Measurements from ENCODE around the gene SIX1.

DNA sequence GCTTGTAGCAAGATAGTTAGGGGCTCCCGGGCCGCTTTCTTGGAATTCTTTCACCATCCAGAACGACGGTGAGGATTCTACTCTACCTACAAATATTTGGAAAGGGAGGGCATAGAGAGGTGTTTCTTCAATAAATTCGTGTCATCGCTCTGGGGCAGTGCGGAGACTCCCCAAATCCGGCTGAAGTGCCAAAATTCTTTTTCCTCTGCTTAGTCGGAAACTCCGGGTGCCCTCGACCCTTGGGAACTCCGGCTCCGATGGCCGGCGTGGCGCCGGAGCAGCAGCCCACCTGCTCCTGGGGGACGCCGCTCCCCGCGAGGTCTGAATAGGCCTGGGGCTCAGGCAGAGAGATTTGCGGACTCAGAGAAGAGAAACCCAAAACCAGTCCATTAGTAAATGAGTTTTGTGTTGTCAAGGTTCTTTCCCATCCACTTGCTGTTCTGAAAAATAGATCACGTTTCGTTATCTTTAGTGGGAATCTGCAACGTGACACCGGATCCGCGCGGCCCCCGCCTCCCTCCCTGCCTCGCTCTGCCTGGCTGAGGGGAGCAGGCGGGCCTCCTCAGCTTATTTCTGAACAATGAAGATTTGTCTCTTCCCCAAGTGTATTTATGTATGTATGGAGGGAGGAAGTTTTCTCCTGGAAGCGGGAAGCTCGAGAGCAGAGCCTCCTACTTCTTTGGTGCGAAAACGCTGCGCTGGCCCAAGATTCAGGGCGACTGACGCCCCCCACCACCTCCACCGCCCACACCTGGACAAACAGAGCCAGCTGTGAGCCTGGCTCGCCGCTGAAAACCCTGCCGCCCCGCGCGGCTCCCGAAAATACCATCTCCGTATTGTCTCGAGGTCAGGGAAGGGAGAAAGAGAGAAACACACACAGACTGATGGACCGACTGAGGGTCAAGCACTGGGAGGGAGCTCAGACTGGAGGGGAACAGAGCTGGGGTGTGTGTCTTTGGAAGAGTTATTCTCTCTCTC lies 3.7 kb upstream of the SIX1 start:
- peak; percentile 84 for TF ChIP-seq EZH2 (IDR thresholded peaks at IDR 0.05; ENCODE audit: insufficient read depth, low read length)
- TF ChIP-seq, protein P1, sequence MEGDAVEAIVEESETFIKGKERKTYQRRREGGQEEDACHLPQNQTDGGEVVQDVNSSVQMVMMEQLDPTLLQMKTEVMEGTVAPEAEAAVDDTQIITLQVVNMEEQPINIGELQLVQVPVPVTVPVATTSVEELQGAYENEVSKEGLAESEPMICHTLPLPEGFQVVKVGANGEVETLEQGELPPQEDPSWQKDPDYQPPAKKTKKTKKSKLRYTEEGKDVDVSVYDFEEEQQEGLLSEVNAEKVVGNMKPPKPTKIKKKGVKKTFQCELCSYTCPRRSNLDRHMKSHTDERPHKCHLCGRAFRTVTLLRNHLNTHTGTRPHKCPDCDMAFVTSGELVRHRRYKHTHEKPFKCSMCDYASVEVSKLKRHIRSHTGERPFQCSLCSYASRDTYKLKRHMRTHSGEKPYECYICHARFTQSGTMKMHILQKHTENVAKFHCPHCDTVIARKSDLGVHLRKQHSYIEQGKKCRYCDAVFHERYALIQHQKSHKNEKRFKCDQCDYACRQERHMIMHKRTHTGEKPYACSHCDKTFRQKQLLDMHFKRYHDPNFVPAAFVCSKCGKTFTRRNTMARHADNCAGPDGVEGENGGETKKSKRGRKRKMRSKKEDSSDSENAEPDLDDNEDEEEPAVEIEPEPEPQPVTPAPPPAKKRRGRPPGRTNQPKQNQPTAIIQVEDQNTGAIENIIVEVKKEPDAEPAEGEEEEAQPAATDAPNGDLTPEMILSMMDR (IDR thresholded peaks at IDR 0.05; ENCODE audit: insufficient read depth, low read depth, low read length): no peak

All from astrocyte (in vitro differentiated cells and primary cell).